Parathyroid adenoma (tissue), 2 donors: ENCODE measurements around the gene BMI1.

ENCODE experiments used
- H2AFZ ChIP-seq: fragments of 300-600 bp; sonication (generic); one replicate; pipeline ENCODE4 v1.7.0; 2017; ENCODE audit warnings: antibody characterized with exemption, mild to moderate bottlenecking
- H3K27ac ChIP-seq: fragments of 300-600 bp; sonication (generic); one replicate; pipeline ENCODE4 v1.7.0; 2017
- H3K27me3 ChIP-seq: fragments of 300-600 bp; sonication (generic); one replicate; pipeline ENCODE4 v1.7.0; 2017; ENCODE audit warnings: low read length; ENCODE audit not compliant: control insufficient read depth, insufficient read depth
- H3K36me3 ChIP-seq: fragments of 300-600 bp; sonication (generic); one replicate; pipeline ENCODE4 v1.7.0; 2017; ENCODE audit warnings: low read length; ENCODE audit not compliant: control insufficient read depth, insufficient read depth
- H3K4me1 ChIP-seq: fragments of 300-600 bp; sonication (generic); one replicate; pipeline ENCODE4 v1.7.0; 2017; ENCODE audit warnings: control low read depth
- H3K4me2 ChIP-seq: fragments of 300-600 bp; sonication (generic); one replicate; pipeline ENCODE4 v1.7.0; 2017; ENCODE audit warnings: low read length
- H3K4me3 ChIP-seq: fragments of 300-600 bp; sonication (generic); one replicate; pipeline ENCODE4 v1.7.0; 2017; ENCODE audit warnings: low read depth, low read length
- H3K79me2 ChIP-seq: fragments of 300-600 bp; sonication (generic); one replicate; pipeline ENCODE4 v1.7.0; 2017; ENCODE audit warnings: control low read depth
- H3K9ac ChIP-seq: fragments of 300-600 bp; sonication (generic); one replicate; pipeline ENCODE4 v1.7.0; 2017; ENCODE audit warnings: mild to moderate bottlenecking
- H3K9me3 ChIP-seq: fragments of 300-600 bp; sonication (generic); one replicate; pipeline ENCODE4 v1.7.0; 2017; ENCODE audit warnings: low read length; ENCODE audit not compliant: control insufficient read depth
- CTCF ChIP-seq: fragments of 300-600 bp; sonication (generic); IDR thresholded peaks from one replicate; pipeline ENCODE4 v1.7.0; 2017; ENCODE audit warnings: antibody characterized with exemption, mild to moderate bottlenecking
- donor health status: primary hyperparathyroidism.

The BMI1 gene

GRCh38 chr10:22366771-22367170 lies 45.9 kb downstream of the BMI1 start:
- no peak overlapping the region for H3K4me3 ChIP-seq
- H3K4me2 ChIP-seq = no peak overlapping the region
- H3K27me3 ChIP-seq = no peaks in the 10 kb centered on the region
- no peaks in the 10 kb centered on the region for H3K79me2 ChIP-seq
- H3K9me3 ChIP-seq = no peaks in the 10 kb centered on the region
- no peak overlapping the region for H3K27ac ChIP-seq
- no peak overlapping the region for H2AFZ ChIP-seq
- H3K4me1 ChIP-seq = no peaks in the 10 kb centered on the region
- H3K9ac ChIP-seq = no peak overlapping the region
- no peaks in the 10 kb centered on the region for H3K36me3 ChIP-seq
- no peak for TF ChIP-seq CTCF

GRCh38 chr10:22367471-22367870 lies 46.6 kb downstream of the BMI1 start:
- H3K4me3 ChIP-seq = no peak overlapping the region
- H3K79me2 ChIP-seq = no peaks in the 10 kb centered on the region
- no peaks in the 10 kb centered on the region for H3K36me3 ChIP-seq
- H2AFZ ChIP-seq = no peak overlapping the region
- no peaks in the 10 kb centered on the region for H3K9me3 ChIP-seq
- H3K4me2 ChIP-seq = no peak overlapping the region
- no peak overlapping the region for H3K27ac ChIP-seq
- no peak overlapping the region for H3K9ac ChIP-seq
- TF ChIP-seq CTCF = no peak
- no peaks in the 10 kb centered on the region for H3K4me1 ChIP-seq
- H3K27me3 ChIP-seq = no peaks in the 10 kb centered on the region

- no peaks in the 10 kb centered on the region for H3K9me3 ChIP-seq
- H3K9ac ChIP-seq = no peak overlapping the region
- no peaks in the 10 kb centered on the region for H3K4me1 ChIP-seq
- no peaks in the 10 kb centered on the region for H3K27me3 ChIP-seq
- no peak overlapping the region for H2AFZ ChIP-seq
- no peak overlapping the region for H3K4me3 ChIP-seq
- TF ChIP-seq CTCF = no peak
- no peak overlapping the region for H3K27ac ChIP-seq
- H3K79me2 ChIP-seq = no peaks in the 10 kb centered on the region
- no peaks in the 10 kb centered on the region for H3K36me3 ChIP-seq
- H3K4me2 ChIP-seq = no peak overlapping the region
Observed at GRCh38 chr10:22368402-22368801, 47.5 kb downstream of the BMI1 start.

- Histone ChIP-seq H3K4me3 (no peak overlapping the region), H3K79me2 (no peaks in the 10 kb centered on the region), H3K4me1 (no peaks in the 10 kb centered on the region), H3K27me3 (no peaks in the 10 kb centered on the region), H2AFZ (no peak overlapping the region), H3K4me2 (no peak overlapping the region), H3K9me3 (no peaks in the 10 kb centered on the region), H3K27ac (no peak overlapping the region), H3K9ac (no peak overlapping the region), H3K36me3 (no peaks in the 10 kb centered on the region)
- no peak for TF ChIP-seq CTCF
Observed at GRCh38 chr10:22368981-22369380, 48.1 kb downstream of the BMI1 start.

- H3K4me2 ChIP-seq = no peak overlapping the region
- H3K9me3 ChIP-seq = no peaks in the 10 kb centered on the region
- no peak for TF ChIP-seq CTCF
Observed at GRCh38 chr10:22369434-22370072, 48.7 kb downstream of the BMI1 start.

More at GRCh38 chr10:22369434-22370072, 48.7 kb downstream of the BMI1 start:
- H3K9ac ChIP-seq = no peak overlapping the region
- no peak overlapping the region for H3K4me3 ChIP-seq
- H3K4me1 ChIP-seq = no peaks in the 10 kb centered on the region
- H3K27ac ChIP-seq = no peak overlapping the region
- no peak overlapping the region for H2AFZ ChIP-seq
- H3K36me3 ChIP-seq = no peaks in the 10 kb centered on the region
- H3K27me3 ChIP-seq = no peaks in the 10 kb centered on the region
- H3K79me2 ChIP-seq = no peaks in the 10 kb centered on the region
